Measurements from ENCODE around the gene ABCA1.

The ABCA1 gene

GRCh38 chr9:104747565-104748358 is 180.2 kb downstream of the ABCA1 start, which contains the start of gene NIPSNAP3A:
Gene NIPSNAP3A, plus strand, starts transcription at chr9:104747683. Its CDS starts 110 bp downstream, at chr9:104747793.
- peak; percentile 88 for DNase-seq

- no peak for DNase-seq
Observed at GRCh38 chr9:104747245-104747564, 180.8 kb downstream of the ABCA1 start.

- no peak for DNase-seq
Observed at GRCh38 chr9:104746798-104747197, 181.2 kb downstream of the ABCA1 start.

GRCh38 chr9:104746285-104746684 is 181.7 kb downstream of the ABCA1 start:
- DNase-seq = no peak

- no peak for DNase-seq
Observed at GRCh38 chr9:104745852-104746251, 182.1 kb downstream of the ABCA1 start.

- DNase-seq = no peak
Observed at GRCh38 chr9:104743376-104743985, 184.5 kb downstream of the ABCA1 start.

- no peak for DNase-seq
Observed at GRCh38 chr9:104740621-104741020, 187.3 kb downstream of the ABCA1 start.

GRCh38 chr9:104738452-104738851 is 189.5 kb downstream of the ABCA1 start:
- DNase-seq = no peak
